ENCODE data around the gene GRIPAP1.

GRIPAP1 gene

GRCh38 chrX:48975041-48975440 lies 27.0 kb downstream of the GRIPAP1 start:
- H3K9me3 ChIP-seq (ENCODE audit: insufficient read depth, low read length), result no peaks in the 10 kb centered on the region
- H4K20me1 ChIP-seq (ENCODE audit: low read depth, low read length), result no peaks in the 10 kb centered on the region
- TF ChIP-seq EZH2phosphoT487 (conservative IDR thresholded peaks at IDR 0.05; ENCODE audit: low read length), result no peak
- TF ChIP-seq, protein P1, sequence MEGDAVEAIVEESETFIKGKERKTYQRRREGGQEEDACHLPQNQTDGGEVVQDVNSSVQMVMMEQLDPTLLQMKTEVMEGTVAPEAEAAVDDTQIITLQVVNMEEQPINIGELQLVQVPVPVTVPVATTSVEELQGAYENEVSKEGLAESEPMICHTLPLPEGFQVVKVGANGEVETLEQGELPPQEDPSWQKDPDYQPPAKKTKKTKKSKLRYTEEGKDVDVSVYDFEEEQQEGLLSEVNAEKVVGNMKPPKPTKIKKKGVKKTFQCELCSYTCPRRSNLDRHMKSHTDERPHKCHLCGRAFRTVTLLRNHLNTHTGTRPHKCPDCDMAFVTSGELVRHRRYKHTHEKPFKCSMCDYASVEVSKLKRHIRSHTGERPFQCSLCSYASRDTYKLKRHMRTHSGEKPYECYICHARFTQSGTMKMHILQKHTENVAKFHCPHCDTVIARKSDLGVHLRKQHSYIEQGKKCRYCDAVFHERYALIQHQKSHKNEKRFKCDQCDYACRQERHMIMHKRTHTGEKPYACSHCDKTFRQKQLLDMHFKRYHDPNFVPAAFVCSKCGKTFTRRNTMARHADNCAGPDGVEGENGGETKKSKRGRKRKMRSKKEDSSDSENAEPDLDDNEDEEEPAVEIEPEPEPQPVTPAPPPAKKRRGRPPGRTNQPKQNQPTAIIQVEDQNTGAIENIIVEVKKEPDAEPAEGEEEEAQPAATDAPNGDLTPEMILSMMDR (IDR thresholded peaks at IDR 0.05; ENCODE audit: insufficient read depth, low read length, poor library complexity, severe bottlenecking), result no peak
- no peak overlapping the region for H3K27ac ChIP-seq (ENCODE audit: low read depth, low read length)
- no peaks in the 10 kb centered on the region for H3F3A ChIP-seq (ENCODE audit: insufficient read depth)
- H3K9me2 ChIP-seq (replicated peaks; ENCODE audit: insufficient read depth, low read length), result no peaks in the 10 kb centered on the region
- H3K36me3 ChIP-seq (ENCODE audit: low read length), result no peaks in the 10 kb centered on the region
- H2AFZ ChIP-seq (ENCODE audit: low read depth, low read length, severe bottlenecking), result no peak overlapping the region
- no peaks in the 10 kb centered on the region for H3K79me2 ChIP-seq (ENCODE audit: insufficient read depth, low read length)
- H3K27me3 ChIP-seq (ENCODE audit: low read length), result no peaks in the 10 kb centered on the region
- no peak overlapping the region for H3K4me2 ChIP-seq (ENCODE audit: low read depth, low read length, poor library complexity, severe bottlenecking)
- no peak overlapping the region for H3K9ac ChIP-seq (ENCODE audit: low read length)
- no peak overlapping the region for H3K4me3 ChIP-seq (ENCODE audit: insufficient read depth, low read length, poor library complexity, severe bottlenecking)

GRCh38 chrX:48974574-48974973 lies 27.5 kb downstream of the GRIPAP1 start:
- no peak overlapping the region for H2AFZ ChIP-seq (ENCODE audit: low read depth, low read length, severe bottlenecking)
- no peaks in the 10 kb centered on the region for H3K9me3 ChIP-seq (ENCODE audit: insufficient read depth, low read length)
- no peak overlapping the region for H3K27ac ChIP-seq (ENCODE audit: low read depth, low read length)
- H3K36me3 ChIP-seq (ENCODE audit: low read length), result no peaks in the 10 kb centered on the region
- H3F3A ChIP-seq (ENCODE audit: insufficient read depth), result no peaks in the 10 kb centered on the region
- H4K20me1 ChIP-seq (ENCODE audit: low read depth, low read length), result no peaks in the 10 kb centered on the region
- no peak overlapping the region for H3K9ac ChIP-seq (ENCODE audit: low read length)
- TF ChIP-seq, protein P1 (IDR thresholded peaks at IDR 0.05; ENCODE audit: insufficient read depth, low read length, poor library complexity, severe bottlenecking), result no peak
- no peak for TF ChIP-seq EZH2phosphoT487 (conservative IDR thresholded peaks at IDR 0.05; ENCODE audit: low read length)
- no peaks in the 10 kb centered on the region for H3K9me2 ChIP-seq (replicated peaks; ENCODE audit: insufficient read depth, low read length)
- no peak overlapping the region for H3K4me2 ChIP-seq (ENCODE audit: low read depth, low read length, poor library complexity, severe bottlenecking)
- H3K4me3 ChIP-seq (ENCODE audit: insufficient read depth, low read length, poor library complexity, severe bottlenecking), result no peak overlapping the region
- no peaks in the 10 kb centered on the region for H3K27me3 ChIP-seq (ENCODE audit: low read length)
- H3K79me2 ChIP-seq (ENCODE audit: insufficient read depth, low read length), result no peaks in the 10 kb centered on the region

DNA sequence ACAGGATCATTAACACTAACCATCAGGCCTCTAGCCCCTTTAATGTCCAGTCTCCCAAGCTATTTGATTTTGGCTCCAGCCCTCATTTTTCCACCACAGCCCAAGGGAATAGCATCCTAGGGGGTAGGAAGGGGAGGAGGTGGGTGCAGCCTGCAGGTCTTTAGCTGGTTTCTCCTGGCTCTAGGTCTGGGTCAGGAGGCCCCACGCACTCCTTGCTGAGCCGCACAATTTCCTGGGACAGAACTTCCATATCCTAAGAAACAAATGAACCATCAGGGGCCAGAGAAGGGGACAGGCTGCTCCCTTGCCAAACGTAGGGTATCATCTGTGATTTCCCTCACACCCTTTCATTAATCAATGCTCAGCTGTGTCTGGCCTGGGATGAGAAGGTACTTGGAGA lies 28.0 kb downstream of the GRIPAP1 start:
- Histone ChIP-seq H3K9me2 (replicated peaks; ENCODE audit: insufficient read depth, low read length) (no peaks in the 10 kb centered on the region), H3F3A (ENCODE audit: insufficient read depth) (no peaks in the 10 kb centered on the region), H2AFZ (ENCODE audit: low read depth, low read length, severe bottlenecking) (no peak overlapping the region), H3K79me2 (ENCODE audit: insufficient read depth, low read length) (no peaks in the 10 kb centered on the region), H3K9ac (ENCODE audit: low read length) (no peak overlapping the region), H4K20me1 (ENCODE audit: low read depth, low read length) (no peaks in the 10 kb centered on the region), H3K36me3 (ENCODE audit: low read length) (no peaks in the 10 kb centered on the region), H3K4me2 (ENCODE audit: low read depth, low read length, poor library complexity, severe bottlenecking) (no peak overlapping the region), H3K4me3 (ENCODE audit: insufficient read depth, low read length, poor library complexity, severe bottlenecking) (no peak overlapping the region), H3K27ac (ENCODE audit: low read depth, low read length) (no peak overlapping the region), H3K9me3 (ENCODE audit: insufficient read depth, low read length) (no peaks in the 10 kb centered on the region), H3K27me3 (ENCODE audit: low read length) (no peaks in the 10 kb centered on the region)
- TF ChIP-seq EZH2phosphoT487 (conservative IDR thresholded peaks at IDR 0.05; ENCODE audit: low read length), result no peak

- TF ChIP-seq, protein P1 (IDR thresholded peaks at IDR 0.05; ENCODE audit: insufficient read depth, low read length, poor library complexity, severe bottlenecking), result peak; percentile 61
- TF ChIP-seq EZH2phosphoT487 (conservative IDR thresholded peaks at IDR 0.05; ENCODE audit: low read length), result no peak
- H3F3A ChIP-seq (ENCODE audit: insufficient read depth), result no peaks in the 10 kb centered on the region
- no peak overlapping the region for H3K4me3 ChIP-seq (ENCODE audit: insufficient read depth, low read length, poor library complexity, severe bottlenecking)
- no peaks in the 10 kb centered on the region for H3K9me3 ChIP-seq (ENCODE audit: insufficient read depth, low read length)
- H3K9ac ChIP-seq (ENCODE audit: low read length), result no peak overlapping the region
- no peak overlapping the region for H3K4me2 ChIP-seq (ENCODE audit: low read depth, low read length, poor library complexity, severe bottlenecking)
- H3K9me2 ChIP-seq (replicated peaks; ENCODE audit: insufficient read depth, low read length), result no peaks in the 10 kb centered on the region
- H3K36me3 ChIP-seq (ENCODE audit: low read length), result no peaks in the 10 kb centered on the region
- H4K20me1 ChIP-seq (ENCODE audit: low read depth, low read length), result no peaks in the 10 kb centered on the region
- H3K27me3 ChIP-seq (ENCODE audit: low read length), result no peaks in the 10 kb centered on the region
- H3K27ac ChIP-seq (ENCODE audit: low read depth, low read length), result no peak overlapping the region
- H3K79me2 ChIP-seq (ENCODE audit: insufficient read depth, low read length), result no peaks in the 10 kb centered on the region
- H2AFZ ChIP-seq (ENCODE audit: low read depth, low read length, severe bottlenecking), result no peak overlapping the region
These were observed 29.6 kb downstream of the GRIPAP1 start for GRCh38 chrX:48972220-48973164.

Measured in SU-DHL-6 (cell line).